Esophagus mucosa (tissue), 1 donor: ENCODE results near the gene PRDM16. TPM values are rescaled to one million over a fixed set of nuclear protein-coding genes. Genes with fewer than 3 reads are reported as not detected.

Experiments
- ATAC-seq: fragments of 200-7000 bp; cut with Tn5 transposase; one replicate; pipeline ENCODE4 v1.9.1; 2020
- total RNA-seq: library from RNA; stranded (reverse); gene quantifications from one replicate; pipeline ENCODE4 v1.2.4, GENCODE V29; 2023
- donor health status: DM: yes; HTN: yes; CAD: no.

The PRDM16 gene
- total RNA-seq, 1 donor from 2014 or later = 0.44 TPM

DNA sequence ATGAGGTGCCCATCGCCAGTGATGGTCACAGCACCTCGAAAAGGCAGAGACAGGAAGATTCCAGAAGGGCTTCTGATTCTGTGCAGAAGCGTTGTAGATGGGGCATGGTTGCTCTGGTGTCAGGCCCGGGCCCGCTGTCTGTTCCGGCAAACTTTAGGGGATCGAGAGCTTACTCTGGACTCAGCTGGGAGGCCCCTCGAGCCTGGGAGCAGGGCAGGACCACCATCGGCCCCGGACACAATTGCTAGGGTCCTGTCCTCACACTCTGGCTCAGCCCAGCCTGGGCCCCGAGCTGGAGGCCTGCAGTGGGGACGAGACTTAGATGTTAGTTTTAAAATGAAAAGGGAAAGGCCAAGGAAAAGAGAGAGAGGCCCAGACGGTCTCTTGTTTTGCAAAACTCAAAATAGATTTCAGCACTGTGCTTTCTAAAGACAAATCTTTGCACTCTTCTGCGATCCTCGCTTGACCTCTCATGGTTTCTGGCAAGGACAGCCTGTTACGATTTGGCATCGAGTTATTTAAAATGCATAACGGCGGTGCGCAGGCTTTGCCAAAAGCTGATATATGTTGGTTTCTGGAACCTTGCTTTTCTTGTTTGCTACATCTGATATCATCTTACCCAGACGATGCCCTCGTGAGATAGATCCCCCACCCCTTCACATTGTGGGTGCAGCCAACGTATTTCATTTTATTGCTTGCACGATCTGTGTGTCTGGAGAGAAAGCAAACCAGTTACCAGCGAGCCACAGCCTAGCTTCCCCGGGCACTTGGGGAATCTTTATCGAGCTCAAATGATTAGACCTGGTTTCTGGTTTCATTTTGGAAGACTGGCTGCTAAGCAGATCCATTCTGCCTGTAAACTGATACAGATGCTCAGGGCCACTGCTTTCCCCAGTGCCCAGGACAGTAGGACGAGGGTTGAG is 58.0 kb downstream of the PRDM16 start:
- no peak for ATAC-seq

DNA sequence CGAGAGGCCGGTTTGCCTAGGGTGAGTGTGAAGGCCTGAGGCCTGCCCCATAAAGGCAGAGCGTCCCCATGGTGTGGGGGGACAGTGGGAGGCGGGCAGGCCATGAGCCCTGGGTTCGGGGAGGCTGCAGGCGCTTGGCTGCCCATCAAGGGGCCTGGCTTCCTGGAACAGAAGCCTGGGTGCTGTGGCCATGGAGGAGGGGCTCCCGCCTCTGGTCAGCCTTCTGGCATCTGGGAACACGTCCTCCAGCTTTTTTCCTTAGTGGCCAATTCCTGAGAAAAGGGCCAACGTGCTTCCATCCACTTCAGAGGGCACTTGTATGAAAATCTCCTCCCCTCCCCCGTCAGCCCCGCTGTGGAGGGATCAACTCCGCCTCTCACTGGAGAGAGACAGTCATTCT is 58.7 kb downstream of the PRDM16 start:
- no peak for ATAC-seq

DNA sequence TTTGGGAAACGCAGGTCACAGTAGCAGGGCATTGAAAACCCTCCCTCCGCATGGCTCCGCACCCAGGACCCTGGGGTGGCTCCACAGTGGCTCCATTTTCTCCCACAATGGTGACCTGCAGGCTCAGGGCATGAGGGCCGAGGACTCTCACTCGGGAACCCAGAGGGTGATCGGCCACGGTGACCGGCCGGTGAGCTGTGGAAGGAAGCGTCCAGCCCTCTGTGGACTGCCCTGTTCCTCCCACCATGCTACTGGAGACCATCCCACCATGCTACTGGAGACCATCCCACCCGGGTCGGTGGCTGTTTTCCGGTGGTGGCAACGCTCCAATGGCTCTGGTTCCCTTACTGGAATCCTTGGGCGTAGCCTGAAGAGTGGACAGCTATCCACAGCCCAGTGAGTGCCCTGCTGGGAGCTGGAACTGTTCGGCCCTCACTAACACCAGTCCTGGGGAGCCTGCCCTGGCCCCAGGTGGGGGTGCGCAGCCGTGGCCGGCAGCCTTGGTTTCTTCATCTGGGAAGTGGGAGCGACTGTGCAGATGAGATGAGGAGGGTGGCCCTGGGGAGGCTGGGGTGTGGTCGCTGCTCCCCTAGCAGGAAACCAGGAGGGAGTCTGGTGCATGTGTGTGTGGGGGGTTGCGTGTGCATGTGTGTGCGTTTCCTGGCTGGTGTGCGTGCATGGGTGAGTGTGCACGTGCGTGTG is 59.6 kb downstream of the PRDM16 start:
- ATAC-seq = no peak

DNA sequence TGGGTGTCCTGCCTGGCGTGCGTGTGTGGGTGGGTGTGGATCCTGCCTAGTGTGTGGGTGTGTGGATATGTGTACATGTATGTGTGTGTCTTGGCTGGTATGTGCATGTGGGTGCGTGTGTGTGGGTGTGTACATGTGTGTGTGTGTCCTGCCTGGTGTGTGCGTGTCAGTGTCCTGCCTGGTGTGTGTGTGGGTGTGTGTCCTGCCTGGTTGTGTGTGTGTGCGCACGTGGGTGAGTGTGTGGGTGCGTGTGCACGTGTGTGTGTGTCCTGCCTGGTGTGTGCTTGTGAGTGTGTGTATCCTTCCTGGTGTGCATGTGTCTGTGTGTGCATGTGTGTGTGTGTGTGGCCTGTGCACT is 60.1 kb downstream of the PRDM16 start:
- ATAC-seq = no peak

DNA sequence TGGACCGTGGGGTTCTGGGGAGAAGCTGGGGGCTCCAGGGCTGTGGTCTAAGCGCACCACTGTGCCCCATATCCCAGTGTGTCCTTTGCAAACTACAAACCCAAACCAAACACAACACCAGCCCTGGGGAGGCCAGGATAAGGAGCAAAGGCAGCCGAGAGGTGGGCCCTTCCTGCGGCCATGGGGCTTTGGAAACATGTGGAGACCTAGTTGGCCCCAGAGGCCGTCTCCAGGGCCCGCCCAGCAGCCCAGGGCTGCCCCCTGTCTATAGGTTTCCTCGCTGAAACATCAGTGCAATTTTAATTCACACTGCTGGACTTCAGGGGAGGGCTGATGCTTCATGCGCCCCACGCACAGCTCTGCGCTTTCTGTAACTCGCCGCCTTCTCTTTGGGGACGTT is 61.3 kb downstream of the PRDM16 start:
- no peak for ATAC-seq

DNA sequence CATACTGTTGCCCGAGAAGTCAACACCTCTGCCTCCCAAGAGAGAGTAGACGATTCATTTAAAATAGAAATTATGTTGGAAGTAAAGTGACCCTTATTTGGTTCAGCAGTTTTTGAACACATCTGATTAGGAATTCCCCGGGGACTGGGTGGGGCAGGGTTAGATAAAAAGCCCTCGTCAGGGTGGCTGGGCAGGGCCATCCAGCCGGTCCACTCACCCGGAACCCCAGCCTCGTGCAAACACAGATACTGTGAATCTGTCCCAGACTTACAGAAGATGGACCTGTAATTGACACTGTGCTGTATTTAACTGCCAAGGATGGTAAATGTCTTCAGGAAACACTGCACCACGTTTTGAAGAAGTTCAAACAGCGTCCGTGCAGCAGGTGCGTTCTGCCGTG is 63.7 kb downstream of the PRDM16 start:
- no peak for ATAC-seq

DNA sequence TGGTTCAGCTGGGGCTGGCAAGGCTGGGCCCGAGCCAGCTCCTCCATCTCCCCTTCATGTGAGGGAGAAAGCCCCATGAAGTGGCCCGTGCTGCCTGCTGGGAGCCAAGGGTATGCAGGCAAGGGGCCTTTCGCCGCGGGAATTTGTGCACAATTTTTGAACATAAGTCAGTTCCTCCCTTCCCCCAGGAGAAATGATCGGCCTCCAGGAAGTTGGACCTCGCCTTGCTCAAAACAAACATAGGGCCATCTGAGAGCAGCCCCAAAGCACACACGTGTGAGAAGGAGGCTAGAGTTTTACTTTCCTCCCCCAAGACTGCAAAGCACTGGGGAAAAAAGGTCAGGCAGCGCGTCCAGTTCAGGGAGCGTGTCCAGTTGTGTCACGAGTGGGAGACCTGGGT is 64.7 kb downstream of the PRDM16 start:
- ATAC-seq = no peak

DNA sequence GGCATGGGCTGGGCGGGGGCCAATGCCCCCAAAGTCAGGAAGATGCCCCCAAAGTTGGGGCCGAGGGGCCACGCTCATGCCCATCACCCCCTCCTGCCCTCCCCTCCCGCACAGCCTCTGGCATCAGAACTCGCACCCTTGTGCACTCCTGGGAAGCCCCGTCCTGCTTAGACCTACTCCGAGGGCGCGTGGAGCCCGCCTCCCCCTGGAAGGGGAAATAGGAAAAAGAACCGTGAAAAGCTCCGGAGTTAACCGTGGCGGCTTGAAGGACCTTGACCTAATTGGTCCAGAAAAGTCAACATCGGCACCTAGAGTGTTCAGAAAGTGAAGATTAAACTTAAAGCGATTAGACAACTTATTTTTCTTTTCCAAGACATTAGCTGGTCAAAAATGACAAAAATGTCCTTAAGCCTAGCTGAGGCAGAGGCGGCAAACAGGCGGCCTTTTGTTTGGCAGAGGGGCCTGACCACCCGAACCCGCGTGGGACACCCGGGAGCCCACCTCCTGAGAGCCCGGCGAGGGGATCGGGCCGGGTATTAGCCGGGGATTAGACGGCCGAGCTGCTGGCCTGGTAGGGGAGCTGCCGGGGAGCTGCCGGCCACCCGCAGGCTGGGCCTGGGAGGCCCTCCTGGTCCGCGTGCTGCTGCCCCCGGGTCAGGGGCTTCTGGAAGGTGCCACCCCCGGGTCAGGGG is 65.5 kb downstream of the PRDM16 start:
- no peak for ATAC-seq

DNA sequence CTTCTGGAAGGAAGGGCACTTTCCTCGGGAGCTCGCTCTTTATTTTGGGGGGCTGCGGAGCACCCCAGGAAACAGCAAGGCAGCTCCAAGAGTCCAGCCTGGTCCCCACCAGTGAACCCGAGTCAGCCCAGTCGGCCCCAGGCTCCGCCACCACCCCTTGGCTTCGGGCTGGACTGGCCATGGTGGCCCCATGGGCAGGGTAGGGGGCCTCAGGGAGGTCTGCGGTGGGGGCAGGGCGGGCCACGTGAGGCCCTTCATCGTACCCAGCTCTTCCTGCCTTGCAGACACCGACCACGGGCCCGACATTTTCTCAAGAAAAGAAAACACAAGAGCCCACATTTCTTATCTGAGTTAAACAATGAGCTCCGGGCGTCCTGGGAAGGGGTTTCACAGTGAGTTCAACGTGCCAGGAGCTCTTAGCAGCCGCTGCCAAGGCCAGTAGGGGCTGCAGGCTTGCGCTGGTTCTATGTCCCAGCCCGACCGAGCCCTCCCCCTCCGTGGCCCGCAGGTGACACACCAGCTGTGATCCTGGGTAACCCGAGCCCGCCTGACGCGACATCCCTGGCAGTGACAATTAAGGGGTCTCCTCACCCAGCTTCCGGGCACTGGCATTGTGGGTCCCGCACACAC is 66.2 kb downstream of the PRDM16 start:
- ATAC-seq = no peak

DNA sequence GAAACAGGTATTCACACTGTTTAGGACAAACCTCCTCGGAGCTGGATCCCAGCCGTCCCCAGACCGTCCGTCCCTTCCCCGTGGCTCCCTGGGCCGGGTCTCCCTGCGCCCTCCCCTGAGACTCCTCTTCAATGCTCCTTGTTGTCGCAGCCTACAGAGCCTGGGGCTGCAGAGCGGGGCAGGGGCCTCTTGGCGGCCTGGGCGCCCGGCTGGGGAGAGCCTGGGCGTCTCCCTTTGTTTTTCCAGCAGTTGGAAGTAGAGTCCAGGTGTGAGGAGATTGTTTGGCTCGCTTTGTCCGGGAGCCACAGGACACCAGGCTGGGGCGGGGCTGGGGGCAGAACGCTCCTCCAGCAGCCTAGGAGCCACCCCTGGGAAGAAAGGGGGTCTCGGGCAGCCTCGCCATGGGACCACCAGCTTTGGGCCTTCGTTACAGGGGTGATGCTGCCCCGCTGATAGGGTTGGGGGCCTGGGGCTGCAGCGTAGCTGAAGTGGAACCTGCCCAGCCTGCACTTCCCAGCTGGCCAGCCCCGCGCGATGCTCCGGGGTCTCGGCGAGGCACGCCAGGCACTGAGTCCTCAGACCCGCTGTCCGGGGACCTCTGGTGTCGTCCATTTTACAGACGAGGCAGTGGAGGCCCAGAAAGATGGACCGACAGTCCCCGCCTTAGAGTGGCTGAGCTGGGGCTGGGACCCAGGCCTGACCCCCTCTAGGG is 66.9 kb downstream of the PRDM16 start:
- ATAC-seq = no peak

DNA sequence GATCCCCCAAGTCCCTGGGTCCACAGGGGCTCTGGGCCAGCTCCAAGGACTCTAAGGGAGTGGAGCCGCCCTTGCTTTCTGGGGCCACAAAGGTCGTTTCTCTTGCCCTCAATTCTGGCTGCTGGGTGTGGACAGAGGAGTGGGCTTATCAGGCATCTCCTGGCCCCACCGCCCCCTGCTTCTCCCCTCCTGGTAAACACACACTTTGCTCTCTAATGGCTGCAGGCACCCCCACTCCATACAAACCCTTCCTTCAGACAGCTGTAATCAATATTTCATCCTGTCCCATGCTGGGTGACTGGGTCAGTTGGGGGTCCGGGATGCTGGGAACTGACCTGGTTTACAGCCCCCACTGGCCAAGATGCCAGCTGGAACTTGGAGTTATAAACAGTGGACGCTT is 67.5 kb downstream of the PRDM16 start:
- ATAC-seq = no peak

DNA sequence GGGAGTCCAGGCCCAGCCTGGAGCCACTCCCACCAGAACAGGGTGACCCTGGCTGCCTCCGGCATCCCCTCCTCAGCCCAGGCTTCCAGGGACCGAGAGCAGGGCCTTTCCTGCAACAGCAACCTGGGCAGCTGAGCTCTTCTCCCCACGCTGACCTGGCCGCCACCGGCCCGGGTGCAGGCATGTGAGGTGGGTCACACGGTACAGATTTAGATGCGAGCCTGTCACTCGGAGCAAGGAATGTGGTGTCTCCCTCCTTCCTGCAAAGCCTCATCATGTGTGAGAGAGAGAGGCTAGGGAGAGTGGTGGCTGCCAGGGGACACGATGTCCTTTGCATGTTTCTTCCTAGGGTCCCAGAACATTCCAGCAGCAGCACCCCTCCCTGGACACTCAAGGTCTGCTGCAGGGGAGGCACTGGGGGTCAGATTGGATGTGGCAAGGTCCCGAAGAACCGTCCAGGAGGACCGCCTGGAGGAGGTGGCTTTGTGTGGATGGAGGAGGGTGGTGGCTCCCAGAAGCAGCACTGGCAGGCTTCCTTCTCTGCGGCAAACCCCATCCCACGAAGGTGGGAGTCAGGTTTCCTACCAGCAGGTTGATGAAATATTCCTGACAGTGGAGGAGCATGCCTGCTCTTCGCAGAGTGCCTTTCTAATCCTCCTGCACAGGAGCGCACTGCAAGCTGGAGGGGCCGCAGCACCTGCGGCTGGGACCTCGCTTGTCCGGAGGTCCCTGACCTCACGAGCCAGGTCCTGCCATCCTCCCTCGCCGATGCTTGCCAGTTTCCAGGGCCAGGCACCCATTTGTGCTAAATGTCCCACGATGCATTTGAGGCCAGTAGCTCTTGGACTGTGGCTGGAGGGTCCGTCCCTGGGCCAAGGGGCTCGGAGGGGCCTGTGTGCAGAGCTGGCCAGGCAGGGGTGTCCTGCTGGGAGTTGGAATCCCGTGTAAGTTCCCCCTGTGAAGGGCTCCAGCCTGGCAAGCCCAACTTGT is 68.4 kb downstream of the PRDM16 start:
- no peak for ATAC-seq

DNA sequence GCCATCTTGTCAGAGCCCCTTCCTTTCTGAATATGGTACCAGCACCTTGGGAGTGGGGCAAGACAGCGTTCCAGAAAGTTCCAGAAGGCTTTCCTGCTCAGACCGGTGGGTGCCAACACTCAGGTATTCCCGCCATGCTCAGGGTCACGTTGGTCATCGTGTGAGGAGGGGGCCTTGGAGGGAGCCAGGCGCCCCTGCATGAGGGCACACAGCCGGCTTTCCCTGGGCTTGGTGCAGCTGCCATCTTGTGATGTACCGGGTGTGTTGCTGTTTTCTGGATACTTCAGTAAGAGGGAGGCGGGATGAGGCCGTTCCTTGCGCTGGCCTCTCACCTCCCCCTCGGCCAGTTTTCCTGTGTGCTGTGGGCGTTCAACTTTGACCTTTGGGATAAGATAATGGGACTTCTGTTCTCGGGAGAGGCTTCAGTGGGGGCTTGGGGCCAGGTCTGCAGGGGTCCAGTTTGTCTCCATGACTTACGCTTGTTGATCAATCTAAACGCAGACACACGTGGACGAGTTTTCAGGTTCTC is 69.7 kb downstream of the PRDM16 start:
- ATAC-seq = no peak

DNA sequence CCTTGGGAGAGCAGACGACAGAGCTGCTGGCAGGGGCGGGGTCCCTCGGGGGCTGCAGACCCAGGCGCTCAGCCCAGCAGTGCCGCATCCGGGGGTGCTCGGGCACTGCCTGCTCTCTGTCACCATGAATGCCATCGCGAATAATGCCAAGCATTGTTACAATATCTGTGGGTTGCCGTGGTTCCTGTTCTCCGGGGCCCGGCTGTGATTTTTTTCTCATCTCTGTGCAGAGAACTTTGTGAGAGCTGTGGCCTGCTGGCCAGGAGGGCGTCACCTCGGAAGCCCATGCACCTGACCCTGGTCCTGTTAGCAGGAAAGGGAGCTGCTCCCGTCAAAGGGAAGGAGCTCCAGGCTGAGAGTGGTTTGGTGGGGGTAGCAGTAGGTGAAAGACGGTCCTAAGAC is 70.4 kb downstream of the PRDM16 start:
- ATAC-seq = no peak

DNA sequence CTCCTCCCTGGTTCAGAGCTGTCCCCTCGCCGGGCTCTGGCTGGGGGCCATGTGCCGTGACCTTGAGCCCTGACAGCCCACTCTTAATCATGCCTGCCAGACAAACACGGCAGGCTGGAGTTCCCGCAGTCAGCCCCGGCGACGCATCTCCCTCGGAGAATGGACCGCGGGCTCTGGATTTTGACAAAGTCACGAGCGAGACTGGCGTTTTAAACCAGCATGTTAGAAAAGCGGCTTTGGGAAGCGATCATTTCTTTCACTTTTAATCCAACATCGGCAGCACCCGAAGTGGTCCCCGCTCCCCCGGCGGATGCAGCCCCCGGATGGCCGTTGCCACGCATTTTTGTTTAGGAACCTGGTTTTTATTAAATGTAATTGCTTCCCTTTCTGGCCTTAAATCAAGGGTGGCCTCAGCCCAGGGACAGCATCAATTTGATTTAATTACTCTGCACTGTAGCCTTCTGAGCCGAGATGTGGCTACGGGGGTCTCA is 70.9 kb downstream of the PRDM16 start:
- no peak for ATAC-seq

DNA sequence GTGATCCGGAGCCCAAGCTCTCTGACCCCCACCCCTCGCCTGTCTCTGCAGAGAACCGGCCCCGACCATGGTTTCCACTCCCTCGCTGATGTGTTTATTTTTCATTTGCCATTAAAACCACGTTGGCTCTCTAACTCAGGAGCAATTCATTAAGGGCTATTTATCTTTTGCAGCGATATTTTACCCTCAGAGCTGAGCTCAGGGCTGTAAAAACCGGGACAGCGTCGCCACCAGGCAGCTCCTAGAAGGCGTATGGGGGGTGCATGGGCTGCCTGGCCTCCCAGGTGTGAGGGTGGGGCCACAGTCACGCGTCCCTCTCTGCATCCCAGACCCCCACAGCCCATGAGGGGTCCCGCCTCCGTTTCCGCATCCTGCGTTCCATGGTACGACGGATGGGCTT is 71.4 kb downstream of the PRDM16 start:
- ATAC-seq = no peak

DNA sequence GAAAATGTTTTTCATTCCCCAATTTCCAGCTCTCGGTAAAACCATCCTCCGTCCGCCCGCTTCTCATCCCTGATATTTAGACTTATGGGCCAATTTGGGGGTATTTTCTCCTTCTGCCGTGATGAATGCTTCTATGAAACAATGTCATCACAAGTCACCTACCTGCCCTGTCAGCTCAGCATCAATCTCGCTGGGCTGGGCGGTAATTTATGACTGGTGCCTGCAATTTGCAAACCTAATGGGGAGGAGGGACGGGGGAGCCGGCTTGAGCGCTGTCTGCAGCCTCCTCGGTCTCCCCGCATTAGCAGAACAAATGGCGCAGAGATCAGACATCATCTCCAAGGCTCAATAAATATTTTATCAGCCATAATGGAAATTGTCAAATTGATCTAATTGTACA is 72.1 kb downstream of the PRDM16 start:
- ATAC-seq = no peak

DNA sequence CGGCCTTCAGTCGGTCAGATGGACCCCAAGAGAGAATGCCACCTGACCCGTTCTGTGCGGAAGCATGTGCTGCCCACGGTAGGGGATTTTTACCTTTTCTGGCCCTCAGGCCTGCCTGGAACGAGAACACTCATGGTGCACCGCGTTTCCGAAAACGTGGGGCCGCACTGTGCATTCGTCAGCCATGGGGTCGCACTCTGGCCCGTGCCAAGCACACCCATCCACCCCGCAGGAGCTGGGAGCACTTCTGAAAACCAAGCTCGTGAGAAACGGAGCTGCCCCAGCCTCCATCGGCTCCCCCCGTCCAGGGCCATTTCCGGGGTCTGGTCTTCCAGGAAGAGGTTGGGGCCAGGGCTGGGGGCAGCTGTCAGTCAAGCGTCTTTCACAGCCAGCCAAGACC is 72.8 kb downstream of the PRDM16 start:
- no peak for ATAC-seq

DNA sequence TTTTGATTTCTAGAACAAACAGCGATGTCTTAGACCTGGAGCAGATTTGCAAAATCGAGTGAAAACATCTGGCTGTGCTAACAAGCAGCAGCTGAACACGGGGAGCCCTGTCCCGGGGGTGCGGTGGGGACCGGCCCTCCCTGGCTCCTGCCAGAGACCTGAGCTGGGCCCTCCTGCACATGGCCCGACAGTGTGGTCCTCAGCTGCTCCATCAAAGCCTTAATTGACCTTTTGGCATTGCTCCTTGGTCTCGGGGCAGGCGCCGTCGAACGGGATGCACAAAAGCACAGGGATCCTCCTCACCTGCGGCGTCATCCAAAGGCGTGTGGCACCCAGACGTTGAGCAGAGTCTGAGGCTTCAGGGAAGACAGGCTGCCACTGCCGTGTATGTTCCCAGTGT is 73.2 kb downstream of the PRDM16 start:
- no peak for ATAC-seq

DNA sequence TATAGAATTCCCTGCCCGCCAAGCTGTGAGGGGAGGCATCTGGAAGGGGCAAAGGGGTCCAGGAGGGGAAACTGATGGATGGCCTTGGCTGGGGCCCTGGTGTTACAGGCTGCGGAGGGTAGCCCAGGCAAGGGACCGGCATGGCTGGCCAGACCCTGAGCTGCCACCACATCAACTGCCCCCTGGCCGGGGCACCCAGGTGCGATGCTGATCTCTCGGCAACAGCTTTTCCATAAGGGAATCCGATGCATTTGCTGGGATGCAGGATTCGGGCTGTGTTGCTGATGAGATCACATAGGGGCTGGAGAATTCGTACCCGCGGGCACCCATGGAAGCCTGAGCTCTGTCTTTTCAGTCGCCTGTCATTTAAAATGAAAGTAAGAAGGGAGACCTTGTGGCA is 73.7 kb downstream of the PRDM16 start:
- no peak for ATAC-seq
